GM21526 (cell line): ENCODE results near the gene PITX3.
"Not testable (repeated sequence)": the region's sequence is repeated elsewhere in the genome, so short reads cannot be mapped to it uniquely, and the experiment has no call there.

Source experiments
- ATAC-seq: cut with Tn5 transposase; IDR thresholded peaks from one replicate; pipeline ENCODE4 v1.9.1; 2021; ENCODE audit warnings: moderate library complexity; ENCODE audit not compliant: unreplicated experiment, low FRiP score

PITX3 gene

DNA sequence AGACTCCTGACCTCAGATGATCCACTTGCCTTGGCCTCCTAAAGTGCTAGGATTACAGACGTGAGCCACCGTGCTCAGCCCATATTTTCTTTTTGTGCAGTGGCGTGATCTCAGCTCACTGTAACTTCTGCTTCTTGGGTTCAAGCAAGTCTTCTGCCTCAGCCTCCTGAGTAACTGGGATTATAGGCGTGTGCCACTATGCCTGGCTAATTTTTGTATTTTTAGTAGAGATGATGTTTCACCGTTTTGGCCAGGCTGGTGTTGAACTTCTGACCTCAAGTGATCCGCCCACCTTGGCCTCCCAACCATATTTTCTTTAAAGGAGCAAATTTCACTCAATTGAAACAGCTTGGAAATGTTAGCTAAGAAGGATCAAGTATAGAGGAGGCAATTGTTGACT is 20.5 kb upstream of the PITX3 start:
- ATAC-seq, result no peak

DNA sequence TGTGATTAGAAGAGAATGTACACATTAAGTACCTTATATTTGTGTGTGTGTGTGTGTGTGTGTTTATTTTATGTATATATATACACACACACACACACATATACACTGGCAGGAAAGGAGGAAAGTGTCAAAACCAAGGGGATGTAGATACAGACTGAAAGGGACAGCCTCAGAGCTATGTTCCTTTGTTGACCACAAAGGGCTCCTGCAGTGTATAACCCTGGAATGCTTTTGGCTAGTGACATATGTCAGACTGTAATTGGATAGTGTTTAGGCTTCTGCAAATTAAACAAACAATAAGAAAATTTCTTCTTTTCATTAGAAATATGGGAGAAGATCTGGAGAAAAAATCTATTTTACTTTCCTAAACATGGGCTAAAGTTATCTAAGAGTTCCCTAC is 19.9 kb upstream of the PITX3 start:
- no peak for ATAC-seq

DNA sequence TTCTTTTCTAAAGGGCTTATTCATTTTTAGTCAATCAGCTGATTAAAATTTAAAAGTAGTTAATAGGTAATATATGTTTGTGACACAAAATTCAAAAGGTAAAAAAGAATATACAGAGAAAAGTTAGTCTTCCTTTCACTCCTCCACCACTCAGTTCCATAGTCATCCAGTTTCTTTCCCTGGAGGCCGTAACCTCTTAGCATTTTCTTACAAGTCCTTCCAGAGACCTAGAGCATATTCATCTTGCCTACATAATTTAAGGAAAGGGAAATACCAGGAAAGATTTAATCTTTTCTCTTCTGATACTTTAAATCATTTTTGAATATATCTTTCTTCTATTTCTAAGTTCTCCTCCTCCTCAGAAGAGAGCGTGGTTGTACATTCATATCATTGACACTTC is 14.1 kb upstream of the PITX3 start:
- no peak for ATAC-seq

DNA sequence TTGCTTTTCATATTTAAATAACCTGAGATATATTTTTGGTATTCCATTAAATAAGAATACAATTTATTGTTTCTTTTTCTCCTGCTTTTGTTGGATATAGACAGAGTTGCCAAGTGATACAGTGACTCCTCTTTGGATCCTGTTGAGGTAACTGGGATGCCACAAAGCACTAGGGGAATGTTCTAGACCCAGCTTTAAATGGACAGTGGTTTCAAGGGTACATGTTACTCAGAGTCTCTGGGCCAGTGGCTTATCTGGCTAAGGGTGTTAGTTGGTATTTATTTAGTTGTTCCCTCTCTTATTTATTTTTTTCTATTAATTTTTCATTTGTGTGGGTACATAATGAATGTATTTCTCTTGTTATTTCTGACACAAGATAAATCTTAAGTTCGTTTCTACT is 13.1 kb upstream of the PITX3 start:
- no peak for ATAC-seq

DNA sequence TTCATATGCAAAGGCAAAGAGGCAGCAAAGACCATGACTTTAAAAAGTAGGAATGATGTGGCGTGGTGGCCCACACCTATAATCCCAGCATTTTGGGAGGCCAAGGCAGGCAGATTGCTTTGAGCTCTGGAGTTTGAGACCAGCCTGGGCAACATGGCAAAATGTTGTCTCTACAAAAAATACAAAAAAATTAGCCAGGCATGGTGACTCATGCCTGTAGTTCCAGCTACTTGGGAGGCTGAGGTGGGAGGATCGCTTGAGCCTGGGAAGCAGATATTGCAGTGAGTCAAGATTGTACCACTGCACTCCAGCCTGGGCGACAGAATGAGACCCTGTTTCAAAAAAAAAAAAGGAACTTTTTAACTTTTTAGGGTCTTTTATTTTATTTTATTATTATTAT is 11.2 kb upstream of the PITX3 start:
- not testable (repeated sequence) for ATAC-seq

- no peak for ATAC-seq
These were observed 6.4 kb upstream of the PITX3 start for GRCh38 chr10:102247734-102248133.

DNA sequence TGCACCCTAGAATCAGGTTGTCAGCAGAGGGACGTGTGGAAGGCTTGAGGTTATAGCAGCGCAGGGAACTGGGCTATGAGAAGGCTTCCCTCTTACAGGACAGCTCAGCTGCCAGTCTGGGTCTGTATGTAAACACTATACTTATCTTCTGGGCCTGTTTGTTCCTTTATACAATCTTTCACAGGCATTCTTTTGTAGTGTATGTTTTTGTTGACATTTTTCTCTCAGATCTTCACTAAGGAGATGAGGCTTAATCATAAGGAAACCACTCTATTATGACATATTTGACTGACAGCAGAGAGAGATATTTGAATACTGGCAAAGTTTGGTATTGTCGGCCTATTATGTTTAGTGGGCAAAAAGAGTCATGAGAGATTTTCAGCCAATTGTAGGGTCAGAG is 4.9 kb upstream of the PITX3 start:
- ATAC-seq, result no peak

DNA sequence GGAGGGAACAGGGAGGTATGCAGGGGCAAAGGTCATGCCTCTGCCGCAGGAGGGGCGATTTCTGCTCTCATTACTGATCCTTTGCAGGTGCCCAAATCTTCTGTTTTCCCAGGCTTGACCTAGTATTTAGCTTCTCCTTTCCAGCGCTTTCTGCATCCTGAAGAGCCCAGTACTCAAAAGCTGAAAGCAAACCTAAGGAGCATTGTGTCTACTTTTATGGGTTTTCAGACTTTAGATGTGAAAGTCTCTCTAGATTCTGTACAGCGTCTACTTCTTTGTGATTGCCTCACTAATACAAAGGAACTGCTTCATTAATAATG is 4.6 kb upstream of the PITX3 start:
- ATAC-seq, result no peak

DNA sequence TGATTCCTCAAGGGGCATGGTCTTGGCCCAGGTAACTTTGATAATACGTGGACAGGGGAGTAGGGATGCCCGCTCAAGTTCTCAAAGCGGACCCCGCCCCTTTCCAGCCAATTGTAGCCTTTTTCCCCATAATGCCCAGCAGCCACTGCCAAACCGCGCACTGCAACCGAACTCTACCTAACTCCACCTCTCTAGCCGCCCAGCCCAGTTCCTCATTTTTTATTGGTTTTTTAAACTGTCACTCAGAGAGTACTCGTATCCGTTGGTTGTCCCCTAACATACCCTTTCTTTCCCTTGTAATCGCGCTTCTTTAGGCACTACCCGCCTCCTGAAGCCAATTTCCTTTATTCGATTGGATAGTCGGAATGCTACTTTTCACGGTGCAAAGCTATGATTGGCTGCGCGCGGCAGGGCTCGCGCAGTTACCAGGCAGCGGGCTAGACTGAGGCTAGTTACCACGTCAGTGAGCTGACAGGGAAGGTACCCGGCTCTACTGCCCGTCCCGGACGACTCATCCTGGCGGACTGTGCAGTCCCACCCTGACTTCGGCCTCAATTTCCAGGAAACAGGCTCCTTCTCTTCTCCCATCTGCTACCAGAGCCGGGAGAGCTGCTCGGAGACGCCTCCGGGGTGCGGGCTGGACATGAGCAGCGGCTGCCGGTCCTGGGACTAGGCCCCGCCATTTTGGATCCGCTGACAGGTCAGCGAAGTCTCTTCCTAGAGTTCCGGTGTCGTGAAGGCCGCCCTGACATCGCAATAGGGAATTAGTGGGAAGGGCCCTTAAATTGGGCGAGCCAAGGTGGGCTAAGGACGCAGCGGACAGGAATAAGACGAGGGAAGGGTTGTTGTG is 4.0 kb upstream of the PITX3 start, which contains the start of gene GBF1:
Gene GBF1, plus strand, starts transcription at position 451 of the 850 bp plus-strand sequence. CDS start 13,407 bp downstream, outside the sequence.
- ATAC-seq, result peak; percentile 85

DNA sequence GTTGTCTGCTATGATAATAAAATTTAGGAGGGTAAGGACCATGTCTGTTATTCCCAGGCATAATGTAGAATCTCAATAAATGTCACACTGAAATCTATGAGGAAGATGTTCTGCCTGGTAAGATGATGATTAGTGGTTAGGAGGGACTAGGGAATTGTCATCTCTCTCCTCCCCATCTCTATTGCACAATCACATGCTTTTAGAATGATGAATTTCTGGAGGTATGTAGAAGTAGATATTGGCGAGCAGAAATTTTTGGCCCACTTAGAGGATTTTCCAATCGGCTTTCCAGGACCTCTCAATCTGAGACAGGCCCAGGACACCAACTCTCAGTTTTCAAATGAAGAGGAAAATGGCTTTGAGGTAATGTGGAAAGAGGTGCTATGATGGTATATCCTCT is 2.0 kb upstream of the PITX3 start:
- ATAC-seq, result no peak

DNA sequence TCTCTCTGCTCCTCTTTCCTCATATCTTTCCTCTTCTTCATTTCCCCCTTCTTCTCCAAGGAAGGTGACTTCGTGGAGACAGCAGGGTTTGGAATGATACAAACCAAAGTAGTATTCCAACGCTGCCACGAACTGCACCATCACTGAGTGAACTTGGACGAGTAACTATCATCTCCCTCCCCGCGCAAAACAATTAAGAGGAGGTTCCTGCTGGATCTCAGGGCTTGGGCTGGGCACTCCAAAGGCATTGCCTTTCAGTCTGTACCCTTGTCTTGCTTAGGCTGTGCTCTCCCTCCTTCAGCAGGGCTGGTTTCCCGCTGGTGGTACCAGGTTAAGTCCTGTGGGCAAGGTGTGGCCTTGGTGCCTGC is 790 bp upstream of the PITX3 start:
- ATAC-seq, result no peak

DNA sequence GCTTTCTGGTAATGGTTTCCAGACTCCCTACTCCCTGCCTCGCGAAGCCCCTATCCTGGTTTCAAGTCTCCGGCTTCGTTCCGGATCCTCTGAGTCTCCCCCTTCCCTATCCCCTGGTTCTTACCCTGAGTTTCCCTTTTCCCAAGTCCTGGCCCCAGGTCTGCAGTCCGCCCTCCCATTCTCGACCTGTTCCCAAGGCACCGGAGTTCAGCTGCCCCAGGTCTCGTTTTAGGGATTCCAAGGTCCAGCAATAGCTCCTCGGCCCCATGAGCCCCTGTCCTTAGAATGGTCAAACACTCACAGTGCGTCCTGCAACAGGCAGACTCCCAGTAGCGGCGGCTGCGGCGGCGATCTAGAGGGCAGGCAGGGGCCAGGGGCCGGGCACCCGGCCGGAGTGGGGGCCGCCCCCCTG is 274 bp downstream of the PITX3 start:
- ATAC-seq, result no peak

DNA sequence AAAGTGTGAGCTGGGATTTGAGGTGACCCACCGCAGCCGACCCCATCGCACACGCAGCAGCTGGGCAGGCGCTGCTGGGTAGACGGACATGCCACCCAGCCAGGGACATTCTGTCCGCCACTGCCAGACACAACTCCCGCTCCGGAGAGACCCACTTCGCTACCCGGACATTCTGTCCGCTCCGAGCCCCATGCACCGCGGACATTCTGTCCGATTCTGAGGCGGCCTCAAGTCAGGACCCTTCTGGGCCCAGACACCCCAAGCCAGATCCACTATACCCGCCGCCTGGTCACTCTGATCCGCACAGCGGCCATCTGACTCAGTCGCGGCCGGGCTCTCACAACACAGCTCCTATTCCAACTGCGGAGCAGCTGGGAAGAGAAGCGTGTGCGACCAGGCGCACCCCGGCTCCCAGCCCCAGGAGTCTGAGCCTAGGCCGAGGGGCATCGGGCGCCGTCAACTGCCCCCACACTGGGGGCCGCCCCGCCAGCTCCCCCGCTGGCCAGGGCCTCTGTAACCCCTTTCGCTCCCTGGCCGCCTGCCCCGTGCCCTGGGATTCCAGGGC is 763 bp downstream of the PITX3 start:
- no peak for ATAC-seq

- no peak for ATAC-seq
These were observed 3.5 kb downstream of the PITX3 start for GRCh38 chr10:102237711-102238252.

DNA sequence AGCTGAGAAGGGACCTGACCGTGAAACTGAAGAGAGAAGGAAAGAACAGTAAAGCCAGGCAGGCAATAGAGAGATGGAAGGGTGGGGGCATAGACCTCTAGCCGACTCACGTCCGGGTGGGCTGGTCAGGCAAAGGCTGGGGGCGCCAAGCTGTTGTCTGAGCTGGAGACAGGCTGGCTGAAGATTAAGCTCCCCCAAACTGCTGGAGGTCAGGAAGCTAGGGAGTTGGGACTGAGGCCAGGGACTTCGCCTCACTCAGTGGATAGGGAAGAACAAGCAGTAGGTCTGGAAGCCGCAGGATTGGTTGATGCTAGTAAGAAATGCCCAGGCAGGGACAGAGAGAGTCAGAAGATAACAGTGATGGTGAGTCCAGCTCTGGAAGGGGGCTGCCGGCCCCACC is 5.3 kb downstream of the PITX3 start:
- no peak for ATAC-seq

DNA sequence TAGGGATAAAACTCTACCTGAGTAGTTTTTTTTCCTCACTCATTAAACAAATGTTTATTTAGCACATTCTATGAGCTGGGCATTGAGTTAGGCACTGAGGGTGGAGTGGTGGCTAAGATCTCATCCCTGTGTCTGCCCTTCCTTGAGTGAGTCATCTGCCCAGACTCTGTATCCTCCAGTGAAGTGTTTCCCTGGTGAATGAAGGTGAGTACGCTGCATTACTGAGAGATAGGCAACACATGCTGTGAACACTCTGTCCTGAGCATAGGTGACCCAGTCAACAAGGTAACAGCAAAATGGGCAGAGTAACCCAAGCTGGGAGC is 5.8 kb downstream of the PITX3 start:
- ATAC-seq, result no peak

- no peak for ATAC-seq
These were observed 6.3 kb downstream of the PITX3 start for GRCh38 chr10:102234888-102235597.

DNA sequence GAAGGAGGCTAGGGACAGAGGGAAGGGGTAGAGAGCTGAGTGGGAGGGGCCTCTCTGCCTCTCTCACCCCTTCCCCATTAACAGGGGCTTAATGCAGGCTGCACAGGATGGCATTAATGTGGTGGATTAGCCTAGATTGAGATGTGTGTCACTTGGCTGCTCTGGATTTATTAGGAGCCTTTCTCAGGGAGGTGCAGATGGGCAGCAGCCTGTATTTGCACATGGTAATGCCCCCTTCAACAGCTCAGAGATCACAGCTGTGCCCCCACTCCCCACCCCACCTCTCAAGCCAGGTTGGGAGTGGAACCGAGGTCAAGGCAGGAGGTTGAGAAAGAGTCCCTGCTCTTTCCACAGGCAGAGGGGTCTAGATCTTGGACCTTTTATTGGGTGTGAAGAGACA is 7.3 kb downstream of the PITX3 start:
- no peak for ATAC-seq

DNA sequence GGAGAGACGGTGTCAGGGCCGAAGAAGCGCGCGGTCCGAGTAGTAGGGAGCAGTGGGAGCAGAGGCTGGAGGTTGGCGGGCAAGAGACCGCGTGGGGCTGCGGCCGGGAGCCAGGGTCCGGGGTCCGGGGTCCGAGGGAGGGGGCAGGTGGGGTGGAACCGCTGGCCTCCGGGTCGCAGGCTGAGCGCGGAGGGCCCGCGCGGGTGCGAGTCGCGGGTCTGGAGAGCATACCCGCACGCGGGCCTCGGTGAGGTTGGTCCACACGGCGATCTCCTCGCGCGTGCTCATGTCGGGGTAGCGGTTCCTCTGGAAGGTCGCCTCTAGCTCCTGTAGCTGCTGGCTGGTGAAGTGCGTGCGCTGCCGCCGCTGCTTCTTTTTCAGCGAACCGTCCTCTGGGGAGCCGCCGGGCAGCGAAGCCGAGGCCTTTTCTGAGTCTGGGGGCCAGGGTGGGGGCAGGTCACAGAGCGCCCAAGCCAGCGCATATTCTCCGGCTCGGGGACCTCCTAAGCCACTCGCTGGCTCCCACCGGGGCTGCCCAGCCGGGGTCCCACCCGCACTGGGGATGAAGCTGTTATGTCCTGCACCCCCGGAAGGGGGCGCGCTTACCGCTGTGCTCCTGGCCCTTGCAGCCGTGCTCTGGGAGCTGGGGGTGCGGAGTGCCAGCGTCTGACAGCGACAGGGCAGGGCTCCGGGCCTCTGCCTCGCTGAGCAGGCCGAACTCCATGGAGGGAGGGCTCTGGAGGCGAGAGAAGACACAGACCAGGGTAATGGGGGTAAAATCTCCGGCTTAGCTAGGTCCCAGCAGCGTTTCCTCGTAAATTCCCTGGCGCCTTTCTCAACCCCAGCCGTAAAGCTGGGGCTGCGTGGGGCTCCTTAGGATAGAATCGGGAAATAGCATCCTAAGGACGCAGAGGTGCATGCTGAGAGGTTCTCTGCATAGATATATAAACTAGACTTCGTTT is 9.7 kb downstream of the PITX3 start:
- ATAC-seq, result no peak

DNA sequence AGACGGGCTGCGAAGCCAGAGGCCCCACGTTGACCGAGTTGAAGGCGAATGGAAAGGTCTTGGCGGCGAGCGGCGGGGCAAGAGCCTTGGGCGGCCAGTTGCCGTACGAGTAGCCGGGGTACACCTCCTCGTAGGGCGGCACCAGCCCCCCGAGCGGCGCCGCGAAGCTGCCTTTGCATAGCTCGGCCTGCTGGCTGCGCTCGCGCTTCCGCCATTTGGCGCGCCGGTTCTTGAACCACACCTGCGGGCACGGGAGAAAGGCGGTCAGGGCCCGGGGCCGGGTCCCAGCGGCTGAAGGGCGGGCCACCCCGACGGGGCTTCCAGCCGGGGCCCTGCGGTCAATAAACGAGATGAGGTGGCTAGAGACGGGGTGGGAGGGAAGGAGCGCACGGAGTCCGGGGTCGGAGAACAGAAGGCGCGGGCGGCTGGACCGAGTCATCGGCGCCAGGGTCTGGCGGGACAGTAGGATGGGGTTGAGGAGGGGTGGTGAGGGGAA is 10.4 kb downstream of the PITX3 start:
- no peak for ATAC-seq
